SK-N-SH (cell line): ENCODE data around the gene PAPOLA. TPM values are rescaled to one million over a fixed set of nuclear protein-coding genes. Genes with fewer than 3 reads are reported as not detected.

Experiments used
- CTCF ChIA-PET: fragments of 300-600, 350-600 bp; formaldehyde crosslinking; extraction: SDS; loops from one replicate; lab custom pipeline; 2021; lab: Yijun Ruan, JAX
- POLR2A ChIA-PET: fragments of 350-600 bp; sonication (Branson Sonifier 250); formaldehyde crosslinking; extraction: SDS; loops from one replicate; lab custom pipeline; 2020; ENCODE audit warnings: antibody characterized with exemption, inconsistent platforms; lab: Yijun Ruan, JAX
- DNase-seq: peaks from one replicate; pipeline ENCODE4 v3.0.0; 2012
- H2AFZ ChIP-seq: fragments of 200-600 bp; sonication (generic); 2 replicates; pipeline ENCODE4 v1.8.1; 2016; ENCODE audit warnings: antibody characterized with exemption, mild to moderate bottlenecking, low read depth
- H3F3A ChIP-seq: fragments of 200-600 bp; sonication (generic); replicated peaks from 2 replicates; pipeline ENCODE3; 2016; ENCODE audit warnings: antibody characterized with exemption, mild to moderate bottlenecking; ENCODE audit not compliant: insufficient read depth
- H3K27ac ChIP-seq, 2 experiments: fragments of 200-500 bp in 1 of 2; fragments of 200-600 bp in 1 of 2; sonication (Bioruptor generic) in 1 of 2; sonication (generic), shearing (Covaris generic) in 1 of 2; 2 replicates each; pipeline versions ENCODE4 v1.5.1 to v1.6.1; 2014 to 2016; ENCODE audit warnings: low read depth in 2 of 2, inconsistent platforms in 1 of 2, low read length in 1 of 2, mild to moderate bottlenecking in 1 of 2, mixed read lengths in 1 of 2
- H3K27me3 ChIP-seq: fragments of 200-600 bp; sonication (generic), shearing (Covaris generic); 2 replicates; pipeline ENCODE4 v1.6.1; 2016; ENCODE audit warnings: mixed run types; ENCODE audit not compliant: insufficient read depth
- H3K36me3 ChIP-seq, 2 experiments: fragments of 200-500 bp in 1 of 2; fragments of 200-600 bp in 1 of 2; sonication (Bioruptor generic) in 1 of 2; sonication (generic) in 1 of 2; replicated peaks in 1 of 2; 2 replicates each; pipeline versions ENCODE3 to v1.5.1; 2014 to 2016; ENCODE audit warnings: low read length in 1 of 2, mild to moderate bottlenecking in 1 of 2; ENCODE audit not compliant: insufficient read depth in 2 of 2, control insufficient read depth in 1 of 2
- H3K4me1 ChIP-seq, 2 experiments: fragments of 200-500 bp in 1 of 2; fragments of 200-600 bp in 1 of 2; sonication (Bioruptor generic) in 1 of 2; sonication (generic), shearing (Covaris generic) in 1 of 2; 2 replicates each; pipeline versions ENCODE4 v1.5.1 to v1.6.1; 2014 to 2016; ENCODE audit warnings: low read depth in 1 of 2, low read length in 1 of 2, mixed run types in 1 of 2; ENCODE audit not compliant: insufficient read depth in 2 of 2, control insufficient read depth in 1 of 2
- H3K4me2 ChIP-seq: fragments of 200-600 bp; sonication (generic), shearing (Covaris generic); 2 replicates; pipeline ENCODE4 v1.6.1; 2017; ENCODE audit warnings: mixed run types
- H3K4me3 ChIP-seq, 2 experiments: fragments of 200-500 bp in 1 of 2; fragments of 200-600 bp in 1 of 2; sonication (Bioruptor generic) in 1 of 2; sonication (generic), shearing (Covaris generic) in 1 of 2; 2 replicates each; pipeline versions ENCODE4 v1.5.1 to v1.8.1; 2014 to 2016; ENCODE audit warnings: low read depth in 2 of 2, inconsistent platforms in 1 of 2, low read length in 1 of 2, mild to moderate bottlenecking in 1 of 2, mixed read lengths in 1 of 2, moderate library complexity in 1 of 2
- H3K79me2 ChIP-seq: fragments of 200-600 bp; sonication (generic); 2 replicates; pipeline ENCODE4 v1.8.1; 2017; ENCODE audit warnings: mild to moderate bottlenecking; ENCODE audit not compliant: insufficient read depth
- H3K9ac ChIP-seq: fragments of 200-600 bp; sonication (generic); 2 replicates; pipeline ENCODE4 v1.6.1; 2017; ENCODE audit warnings: mixed run types
- H3K9me2 ChIP-seq: fragments of 200-600 bp; sonication (generic); 2 replicates; pipeline ENCODE4 v1.6.1; 2017; ENCODE audit warnings: mixed run types
- H3K9me3 ChIP-seq: fragments of 200-600 bp; sonication (generic); 2 replicates; pipeline ENCODE4 v1.6.1; 2017; ENCODE audit warnings: mixed run types, mild to moderate bottlenecking, moderate library complexity
- H4K20me1 ChIP-seq: fragments of 200-600 bp; sonication (generic); 2 replicates; pipeline ENCODE4 v1.6.1; 2017; ENCODE audit warnings: mild to moderate bottlenecking, mixed run types; ENCODE audit not compliant: insufficient read depth
- CHD2 ChIP-seq: fragments of 150-350 bp; IDR thresholded peaks from 2 replicates; pipeline ENCODE4 v1.6.1; 2018; ENCODE audit warnings: low read length; ENCODE audit not compliant: partially characterized antibody
- ELF1 ChIP-seq: IDR thresholded peaks from 2 replicates; pipeline ENCODE4 v1.4.0; 2012
- EZH2phosphoT487 ChIP-seq: fragments of 200-600 bp; sonication (generic); IDR thresholded peaks from 2 replicates; pipeline ENCODE4 v1.6.1; 2017; ENCODE audit warnings: low read depth, mixed run types, mild to moderate bottlenecking, antibody characterized with exemption, moderate library complexity, borderline replicate concordance
- FOXJ3 ChIP-seq: sonication (generic); formaldehyde crosslinking; IDR thresholded peaks from 2 replicates; pipeline ENCODE4 v1.5.1; 2020; ENCODE audit warnings: mild to moderate bottlenecking, missing genetic modification reagents
- FOXM1 ChIP-seq: IDR thresholded peaks from 2 replicates; pipeline ENCODE4 v1.4.0; 2012; ENCODE audit warnings: low read depth, mild to moderate bottlenecking
- JUND ChIP-seq: IDR thresholded peaks from 2 replicates; pipeline ENCODE4 v1.4.0; 2012
- MAX ChIP-seq: IDR thresholded peaks from 2 replicates; pipeline ENCODE4 v1.4.0; 2012; ENCODE audit warnings: low read depth
- NFIC ChIP-seq: IDR thresholded peaks from 2 replicates; pipeline ENCODE4 v1.4.0; 2012; ENCODE audit warnings: borderline replicate concordance
- PBX3 ChIP-seq: IDR thresholded peaks from 2 replicates; pipeline ENCODE4; 2012
- POLR2AphosphoS5 ChIP-seq: IDR thresholded peaks from 2 replicates; pipeline ENCODE4 v1.6.1; 2012; ENCODE audit warnings: low read depth, low read length
- RAD21 ChIP-seq: IDR thresholded peaks from 2 replicates; pipeline ENCODE4 v1.6.1; 2012; ENCODE audit warnings: mild to moderate bottlenecking, low read length
- RFX5 ChIP-seq: IDR thresholded peaks from 2 replicates; pipeline ENCODE4 v1.6.1; 2012; ENCODE audit warnings: mild to moderate bottlenecking, improper control_type of control experiment, low read length
- SIN3A ChIP-seq: IDR thresholded peaks from 2 replicates; pipeline ENCODE4 v1.6.1; 2012; ENCODE audit warnings: low read depth, mild to moderate bottlenecking, low read length, moderate library complexity, borderline replicate concordance
- SMC3 ChIP-seq: IDR thresholded peaks from 2 replicates; pipeline ENCODE4 v1.6.1; 2012; ENCODE audit warnings: low read depth, low read length, improper control_type of control experiment
- TAF1 ChIP-seq: IDR thresholded peaks from 2 replicates; pipeline ENCODE4 v1.6.1; 2012; ENCODE audit warnings: low read depth, mild to moderate bottlenecking, low read length, moderate library complexity, borderline replicate concordance
- TEAD4 ChIP-seq: IDR thresholded peaks from 2 replicates; pipeline ENCODE4 v1.4.0; 2012; ENCODE audit warnings: mild to moderate bottlenecking, borderline replicate concordance; ENCODE audit not compliant: insufficient read depth
- YY1 ChIP-seq: IDR thresholded peaks from 2 replicates; pipeline ENCODE4 v1.4.0; 2012; ENCODE audit warnings: low read depth, mild to moderate bottlenecking
- ZBTB33 ChIP-seq: IDR thresholded peaks from 2 replicates; pipeline ENCODE4 v1.4.0; 2012; ENCODE audit warnings: low read depth, borderline replicate concordance
- WGBS: methylation state at CpG from one replicate; pipeline ENCODE4 v1.1.6; 2017; ENCODE audit warnings: low lambda C conversion rate; 5-methylcytosine and 5-hydroxymethylcytosine counted together
- polyA plus RNA-seq, 3 experiments: library from polyadenylated mRNA; depleted of rRNA; stranded (reverse); fragments of >200 nt; gene quantifications; 2 replicates each; pipeline ENCODE4 v1.2.3, GENCODE V29; 2012
- TF ChIP-seq, protein P1 (sequence below): IDR thresholded peaks from 2 replicates; pipeline ENCODE4 v1.4.0; 2012; ENCODE audit warnings: low read depth, borderline replicate concordance
- TF ChIP-seq, protein P2 (sequence below): fragments of 150-350 bp; IDR thresholded peaks from 2 replicates; pipeline ENCODE4 v1.6.1; 2017; ENCODE audit warnings: antibody characterized with exemption, low read length, low read depth, borderline replicate concordance

Gene PAPOLA
- polyA plus RNA-seq, 1 of the 3 experiments (the other 2 are of a cell fraction), result 53.7 TPM

- Histone ChIP-seq H2AFZ (no peak overlapping the region), H3K9ac (no peak overlapping the region), H4K20me1 (no peaks in the 10 kb centered on the region), H3K27me3 (no peaks in the 10 kb centered on the region), H3K79me2 (no peaks in the 10 kb centered on the region), H3K36me3 (no peaks in the 10 kb centered on the region), H3K4me2 (no peak overlapping the region), H3K9me2 (no peaks in the 10 kb centered on the region), H3F3A (no peaks in the 10 kb centered on the region), H3K4me1 (no peaks in the 10 kb centered on the region), H3K4me3 (no peak overlapping the region), H3K27ac (no peak overlapping the region), H3K9me3 (no peaks in the 10 kb centered on the region)
- no peak for TF ChIP-seq JUND
- TF ChIP-seq FOXJ3 (CRISPR knock-in tag), result no peak
- TF ChIP-seq, protein P1, sequence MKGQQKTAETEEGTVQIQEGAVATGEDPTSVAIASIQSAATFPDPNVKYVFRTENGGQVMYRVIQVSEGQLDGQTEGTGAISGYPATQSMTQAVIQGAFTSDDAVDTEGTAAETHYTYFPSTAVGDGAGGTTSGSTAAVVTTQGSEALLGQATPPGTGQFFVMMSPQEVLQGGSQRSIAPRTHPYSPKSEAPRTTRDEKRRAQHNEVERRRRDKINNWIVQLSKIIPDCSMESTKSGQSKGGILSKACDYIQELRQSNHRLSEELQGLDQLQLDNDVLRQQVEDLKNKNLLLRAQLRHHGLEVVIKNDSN, result no peak
- TF ChIP-seq FOXM1, result no peak
- no peak for TF ChIP-seq CHD2
- no peak for TF ChIP-seq MAX
- no peak for TF ChIP-seq EZH2phosphoT487
- no peak for TF ChIP-seq POLR2AphosphoS5
- TF ChIP-seq NFIC, result no peak
- TF ChIP-seq RAD21, result no peak
- TF ChIP-seq, protein P2, sequence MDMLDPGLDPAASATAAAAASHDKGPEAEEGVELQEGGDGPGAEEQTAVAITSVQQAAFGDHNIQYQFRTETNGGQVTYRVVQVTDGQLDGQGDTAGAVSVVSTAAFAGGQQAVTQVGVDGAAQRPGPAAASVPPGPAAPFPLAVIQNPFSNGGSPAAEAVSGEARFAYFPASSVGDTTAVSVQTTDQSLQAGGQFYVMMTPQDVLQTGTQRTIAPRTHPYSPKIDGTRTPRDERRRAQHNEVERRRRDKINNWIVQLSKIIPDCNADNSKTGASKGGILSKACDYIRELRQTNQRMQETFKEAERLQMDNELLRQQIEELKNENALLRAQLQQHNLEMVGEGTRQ, result no peak
- TF ChIP-seq SMC3, result no peak
- no peak for TF ChIP-seq YY1
- TF ChIP-seq TAF1, result no peak
- TF ChIP-seq TEAD4, result no peak
- TF ChIP-seq ZBTB33, result no peak
- TF ChIP-seq ELF1, result no peak
- no peak for TF ChIP-seq PBX3
- TF ChIP-seq RFX5, result no peak
- no peak for TF ChIP-seq SIN3A
- ChIA-PET CTCF (no interaction called here), POLR2A (no interaction called here)
- no peak for DNase-seq
- 81% methylated on average over 10 of the region's 10 CpGs for WGBS
These were observed 22.6 kb upstream of the PAPOLA start for GRCh38 chr14:96479435-96480146.
